K562 (cell line): ENCODE results near the gene ZNF407. TPM values are rescaled to one million over a fixed set of nuclear protein-coding genes. Genes with fewer than 3 reads are reported as not detected.

Experiments
- ATAC-seq: fragments of 200-7000 bp; cut with Tn5 transposase; 3 replicates; pipeline ENCODE4 v1.9.1; 2020; ENCODE audit warnings: moderate library complexity
- BruUV-seq: library from RNA; stranded (reverse); fragments of 400-500 nt; replicated peaks from 2 replicates; lab custom pipeline; 2021; lab: Mats Ljungman, UMichigan
- CTCF ChIA-PET: fragments of 300-600 bp; formaldehyde crosslinking; extraction: SDS; loops from one replicate; lab custom pipeline; 2021; ENCODE audit warnings: low intra/inter-chr PET ratio; lab: Yijun Ruan, JAX
- POLR2A ChIA-PET: fragments of 300-600, 350-650 bp; sonication (Branson Sonifier 250); formaldehyde crosslinking; extraction: SDS; loops from one replicate; lab custom pipeline; 2021; ENCODE audit warnings: antibody characterized with exemption, inconsistent platforms; lab: Yijun Ruan, JAX
- DNase-seq, 4 experiments: peaks; one replicate each; pipeline versions ENCODE4 v3.0.0 to v3.0.0-alpha.2; 2011 to 2018; ENCODE audit warnings: low spot score in 3 of 4, mixed read lengths in 3 of 4; ENCODE audit errors: extremely low read depth in 1 of 4
- FAIRE-seq: peaks from 2 replicates; lab custom pipeline; 2011; peaks lifted over from hg19 to GRCh38; lab: Jason Lieb, UNC
- H2AFZ ChIP-seq: 2 replicates; pipeline ENCODE4 v1.6.0; 2011; ENCODE audit warnings: low read depth, low read length, control low read depth, inconsistent platforms
- H3K27ac ChIP-seq: fragments of 200-600 bp; 3 replicates; pipeline ENCODE4 v1.8.0; 2011; ENCODE audit warnings: low read depth, mild to moderate bottlenecking, control low read depth, inconsistent platforms, low read length, moderate library complexity, mixed read lengths; ENCODE audit errors: extremely low read depth
- H3K27me3 ChIP-seq, 2 experiments: fragments of 300-600 bp in 1 of 2; 2 replicates in 1 of 2; 3 replicates in 1 of 2; pipeline versions ENCODE4 v1.6.0 to v1.8.0; 2011; ENCODE audit warnings: inconsistent platforms in 2 of 2, low read length in 2 of 2, mild to moderate bottlenecking in 1 of 2, mixed read lengths in 1 of 2, moderate library complexity in 1 of 2; ENCODE audit not compliant: control insufficient read depth in 2 of 2, insufficient read depth in 2 of 2
- H3K36me3 ChIP-seq: fragments of 300-600 bp; 3 replicates; pipeline ENCODE4 v1.8.0; 2011; ENCODE audit warnings: mild to moderate bottlenecking, low read length, inconsistent platforms; ENCODE audit not compliant: control insufficient read depth, insufficient read depth
- H3K4me1 ChIP-seq, 2 experiments: fragments of 200-600 bp in 1 of 2; replicated peaks in 1 of 2; 2 replicates in 1 of 2; 3 replicates in 1 of 2; pipeline versions ENCODE4 v1.5.1 to v1.8.0; 2011; ENCODE audit warnings: inconsistent platforms in 2 of 2, low read length in 2 of 2, mild to moderate bottlenecking in 1 of 2, mixed read lengths in 1 of 2, moderate library complexity in 1 of 2; ENCODE audit not compliant: control insufficient read depth in 2 of 2, insufficient read depth in 2 of 2
- H3K4me2 ChIP-seq: 2 replicates; pipeline ENCODE4 v1.6.1; 2011; ENCODE audit warnings: low read length, control low read depth, inconsistent platforms, mixed read lengths; ENCODE audit not compliant: insufficient read depth
- H3K4me3 ChIP-seq: fragments of 200-600 bp; sonication (generic), shearing (Covaris generic); 2 replicates; pipeline ENCODE4 v1.5.1; 2016; ENCODE audit warnings: control low read depth, inconsistent platforms
- H3K79me2 ChIP-seq: fragments of 200-600 bp; 3 replicates; pipeline ENCODE4 v1.8.0; 2011; ENCODE audit warnings: low read length, inconsistent platforms; ENCODE audit not compliant: control insufficient read depth, insufficient read depth
- H3K9ac ChIP-seq, 2 experiments: 2 replicates each; pipeline versions ENCODE4 v1.6.0 to v1.6.1; 2011; ENCODE audit warnings: low read depth in 2 of 2, low read length in 2 of 2, control low read depth in 1 of 2, inconsistent platforms in 1 of 2, mild to moderate bottlenecking in 1 of 2, mixed read lengths in 1 of 2; ENCODE audit not compliant: insufficient read depth in 1 of 2
- H3K9me1 ChIP-seq: one replicate; pipeline ENCODE4 v1.6.0; 2011; ENCODE audit warnings: inconsistent platforms, mild to moderate bottlenecking, low read length, moderate library complexity; ENCODE audit not compliant: control insufficient read depth, insufficient read depth
- H3K9me3 ChIP-seq: replicated peaks from 2 replicates; pipeline ENCODE4 v1.5.1; 2011; ENCODE audit warnings: low read depth, low read length, inconsistent platforms; ENCODE audit not compliant: control insufficient read depth, insufficient read depth
- H4K20me1 ChIP-seq: replicated peaks from 2 replicates; pipeline ENCODE4 v1.6.1; 2011; ENCODE audit warnings: low read length, inconsistent platforms, mixed read lengths; ENCODE audit not compliant: control insufficient read depth, insufficient read depth
- GTF2A2 ChIP-seq: IDR thresholded peaks from 2 replicates; pipeline ENCODE4 v1.6.1; 2016; ENCODE audit warnings: mild to moderate bottlenecking, missing genetic modification characterization, missing compliant biosample characterization
- MYNN ChIP-seq, 2 experiments: sonication (generic); formaldehyde crosslinking in 1 of 2; IDR thresholded peaks; 2 replicates each; pipeline versions ENCODE4 v1.5.0 to v1.6.1; 2016 to 2020; ENCODE audit warnings: antibody characterized with exemption in 1 of 2, missing genetic modification reagents in 1 of 2
- RBFOX2 ChIP-seq: fragments of 200-400 bp; formaldehyde crosslinking; IDR thresholded peaks from 2 replicates; pipeline ENCODE4 v1.6.1; 2017; ENCODE audit warnings: low read depth, mild to moderate bottlenecking, low read length, moderate library complexity
- SREBF1 ChIP-seq: fragments of 150-350 bp; IDR thresholded peaks from 2 replicates; pipeline ENCODE4 v1.6.1; 2014; ENCODE audit warnings: antibody characterized with exemption, low read depth, low read length, borderline replicate concordance
- ZMIZ1 ChIP-seq, 2 experiments: fragments of 150-350 bp in 1 of 2; IDR thresholded peaks; 2 replicates each; pipeline ENCODE4 v1.6.1; 2012 to 2016; ENCODE audit warnings: low read depth in 2 of 2, low read length in 2 of 2, mild to moderate bottlenecking in 1 of 2, moderate library complexity in 1 of 2
- WGBS: fragments of 100-300 bp; shearing (Covaris generic); methylation state at CpG from one replicate; pipeline ENCODE4 v1.1.6; 2016; ENCODE audit warnings: low coverage, mixed read lengths; ENCODE audit not compliant: insufficient coverage; ENCODE audit errors: missing lambda C conversion rate; 5-methylcytosine and 5-hydroxymethylcytosine counted together
- in situ Hi-C: fragments of 300-500 bp; cut with MboI; formaldehyde crosslinking; loops from 4 replicates; pipeline ENCODE4 v1.15.0; 2018; ENCODE audit warnings: inconsistent platforms, mixed read lengths
- intact Hi-C: fragments of 100-400 bp; cut with micrococcal nuclease; formaldehyde crosslinking; loops from 2 replicates; pipeline ENCODE4 v1.14.2; 2022
- polyA plus RNA-seq, 8 experiments: library from polyadenylated mRNA; depleted of rRNA in 4 of 8; stranded (reverse) in 5 of 8; unstranded in 3 of 8; fragments of >200 nt; fragmentation: Nextera tagmentation in 2 of 8; fragmentation: Illumina TruSeq in 1 of 8; extraction: Ambion mirVana in 2 of 8; extraction: Trizol in 1 of 8; gene quantifications; 2 replicates each; pipeline versions ENCODE4 v1.2.1 to v1.2.3, GENCODE V29; 2011 to 2014; ENCODE audit warnings: inconsistent platforms in 1 of 8, missing spikeins in 1 of 8
- total RNA-seq, 7 experiments: library from RNA; depleted of rRNA in 6 of 7; stranded (reverse); fragments of >200 nt in 6 of 7; fragmentation: Illumina TruSeq in 2 of 7; extraction: Trizol in 2 of 7; gene quantifications; 2 replicates each; pipeline versions ENCODE4 v1.2.1 to v1.2.3, GENCODE V29; 2011 to 2021; ENCODE audit warnings: low replicate concordance in 1 of 7

Gene ZNF407
- total and polyA plus RNA-seq, 9 of the 15 experiments (the other 6 are each of a cell fraction or from before 2014, with no cell fraction given) = 0.21 to 5.4 (median 2.3) TPM

GRCh38 chr18:74562131-74562730 lies 35.4 kb upstream of the ZNF407 start:
- Histone ChIP-seq H4K20me1 (no peaks in the 10 kb centered on the region), H3K9me3 (no peaks in the 10 kb centered on the region), H3K27ac (no peak overlapping the region), H3K4me2 (no peak overlapping the region), H3K9me1 (no peaks in the 10 kb centered on the region), H2AFZ (no peak overlapping the region), H3K4me3 (no peak overlapping the region), H3K27me3 (peaks cover 8 to 17% of the 10 kb centered on the region in 2 experiments; a peak in 3 of 5 replicates), H3K9ac (no peak overlapping the region), H3K36me3 (no peaks in the 10 kb centered on the region), H3K79me2 (no peaks in the 10 kb centered on the region), H3K4me1 (no peaks in the 10 kb centered on the region)
- no peak for ATAC-seq
- no TSS peak for BruUV-seq
- DNase-seq = no peak
- POLR2A ChIA-PET = interaction anchor here (0.7 kb wide), 1 partner anchor 589 kb away, joined by 3 read pairs; no protein-coding TSS in a partner anchor
- in situ Hi-C loops = no loop called here
- TF ChIP-seq MYNN (IDR thresholded peaks at IDR 0.05) (no peak), MYNN (CRISPR knock-in tag; IDR thresholded peaks at IDR 0.05) (no peak), SREBF1 (no peak), RBFOX2 (no peak), GTF2A2 (tag) (no peak), ZMIZ1 (IDR thresholded peaks at IDR 0.05; ENCODE audit: low read depth in 2 of 2, low read length in 2 of 2) (no peak)
- FAIRE-seq = no peak
- intact Hi-C loops = no loop called here
- WGBS = 3% methylated on average over 4 of the region's 4 CpGs
- CTCF ChIA-PET = no interaction called here
